ENCODE data around the gene TAS2R50. TPM values are rescaled to one million over a fixed set of nuclear protein-coding genes. Genes with fewer than 3 reads are reported as not detected.

The TAS2R50 gene
- total and polyA plus RNA-seq, 9 of the 15 experiments (the other 6 are each of a cell fraction or from before 2014, with no cell fraction given), result 0.06 to 1.3 (median 0.42) TPM; not detected in 3

GRCh38 chr12:11015775-11016430 lies 29.2 kb upstream of the TAS2R50 start:
- WGBS (ENCODE audit: insufficient coverage, low coverage, missing lambda C conversion rate), result 75% methylated on average over 4 of the region's 4 CpGs
- intact Hi-C loops (cut with micrococcal nuclease), result no loop called here
- BruUV-seq (replicated peaks), result no TSS peak
- H3K9ac ChIP-seq (ENCODE audit: insufficient read depth in 1 of 2, low read depth in 2 of 2, low read length in 2 of 2), result no peak overlapping the region
- no peak overlapping the region for H3K27ac ChIP-seq (ENCODE audit: extremely low read depth, low read depth, low read length)
- no peak for ATAC-seq
- H3K36me3 ChIP-seq (ENCODE audit: control insufficient read depth, insufficient read depth, low read length), result no peaks in the 10 kb centered on the region
- H3K4me2 ChIP-seq (ENCODE audit: insufficient read depth, low read length), result no peak overlapping the region
- ChIA-PET POLR2A (no interaction called here), CTCF (ENCODE audit: low intra/inter-chr PET ratio) (no interaction called here)
- DNase-seq (ENCODE audit: extremely low read depth in 1 of 4, low spot score in 3 of 4), result no peak
- FAIRE-seq, result no peak
- in situ Hi-C loops (cut with MboI), result loop anchor here (5.0 kb wide), 1 partner anchor 56 kb away; no protein-coding TSS in a partner anchor
- H3K27me3 ChIP-seq (ENCODE audit: control insufficient read depth in 2 of 2, insufficient read depth in 2 of 2, low read length in 2 of 2), result no peaks in the 10 kb centered on the region
- no peaks in the 10 kb centered on the region for H3K9me3 ChIP-seq (replicated peaks; ENCODE audit: control insufficient read depth, insufficient read depth, low read depth, low read length)
- no peaks in the 10 kb centered on the region for H4K20me1 ChIP-seq (replicated peaks; ENCODE audit: control insufficient read depth, insufficient read depth, low read length)
- no peaks in the 10 kb centered on the region for H3K79me2 ChIP-seq (ENCODE audit: control insufficient read depth, insufficient read depth, low read length)
- no peak overlapping the region for H3K4me3 ChIP-seq
- H3K9me1 ChIP-seq (ENCODE audit: control insufficient read depth, insufficient read depth, low read length), result no peaks in the 10 kb centered on the region
- H2AFZ ChIP-seq (ENCODE audit: low read depth, low read length), result no peak overlapping the region
- TF ChIP-seq NFRKB (IDR thresholded peaks at IDR 0.05; ENCODE audit: low read depth), result no peak
- H3K4me1 ChIP-seq (replicated peaks in 1 of 2; ENCODE audit: control insufficient read depth in 2 of 2, insufficient read depth in 2 of 2, low read length in 2 of 2), result no peaks in the 10 kb centered on the region

GRCh38 chr12:11014234-11014633 lies 27.5 kb upstream of the TAS2R50 start:
- Histone ChIP-seq H3K9me1 (ENCODE audit: control insufficient read depth, insufficient read depth, low read length) (no peaks in the 10 kb centered on the region), H3K79me2 (ENCODE audit: control insufficient read depth, insufficient read depth, low read length) (no peaks in the 10 kb centered on the region), H4K20me1 (replicated peaks; ENCODE audit: control insufficient read depth, insufficient read depth, low read length) (no peaks in the 10 kb centered on the region), H3K4me1 (replicated peaks in 1 of 2; ENCODE audit: control insufficient read depth in 2 of 2, insufficient read depth in 2 of 2, low read length in 2 of 2) (no peaks in the 10 kb centered on the region), H3K4me2 (ENCODE audit: insufficient read depth, low read length) (no peak overlapping the region), H3K9me3 (replicated peaks; ENCODE audit: control insufficient read depth, insufficient read depth, low read depth, low read length) (no peaks in the 10 kb centered on the region), H3K9ac (ENCODE audit: insufficient read depth in 1 of 2, low read depth in 2 of 2, low read length in 2 of 2) (no peak overlapping the region), H3K27me3 (ENCODE audit: control insufficient read depth in 2 of 2, insufficient read depth in 2 of 2, low read length in 2 of 2) (no peaks in the 10 kb centered on the region), H3K36me3 (ENCODE audit: control insufficient read depth, insufficient read depth, low read length) (no peaks in the 10 kb centered on the region), H3K4me3 (no peak overlapping the region), H2AFZ (ENCODE audit: low read depth, low read length) (no peak overlapping the region), H3K27ac (ENCODE audit: extremely low read depth, low read depth, low read length) (no peak overlapping the region)
- CTCF ChIA-PET (ENCODE audit: low intra/inter-chr PET ratio), result no interaction called here
- no TSS peak for BruUV-seq (replicated peaks)
- intact Hi-C loops (cut with micrococcal nuclease) (no loop called here), in situ Hi-C loops (cut with MboI) (no loop called here)
- no peak for FAIRE-seq
- POLR2A ChIA-PET, result no interaction called here
- DNase-seq (ENCODE audit: extremely low read depth in 1 of 4, low spot score in 3 of 4), result no peak
- no peak for ATAC-seq
- TF ChIP-seq BDP1 (IDR thresholded peaks at IDR 0.05; ENCODE audit: insufficient read depth, insufficient read length) (no peak), NR3C1 (CRISPR knock-in tag; IDR thresholded peaks at IDR 0.05) (no peak), UBTF (IDR thresholded peaks at IDR 0.05; ENCODE audit: borderline replicate concordance in 1 of 2, low read depth in 2 of 2, low read length in 2 of 2) (no peak), THAP12 (CRISPR knock-in tag; IDR thresholded peaks at IDR 0.05) (no peak), CREB1 (IDR thresholded peaks at IDR 0.05) (no peak), CREB1 (CRISPR knock-in tag; IDR thresholded peaks at IDR 0.05) (no peak), CGGBP1 (CRISPR knock-in tag; IDR thresholded peaks at IDR 0.05) (no peak)
